NT2/D1 (cell line): ENCODE results near the gene RFX4.

Experiments
- DNase-seq: peaks from one replicate; pipeline ENCODE4 v3.0.0-alpha.2; 2011; ENCODE audit warnings: low read depth, low spot score
- H3K27me3 ChIP-seq: 2 replicates; pipeline ENCODE4 v1.6.0; 2011; ENCODE audit warnings: mild to moderate bottlenecking; ENCODE audit not compliant: insufficient read length, insufficient read depth
- H3K36me3 ChIP-seq: 2 replicates; pipeline ENCODE4 v1.6.1; 2011; ENCODE audit warnings: mild to moderate bottlenecking, low read length, mixed read lengths; ENCODE audit not compliant: insufficient read depth, insufficient read length
- H3K4me1 ChIP-seq: 2 replicates; pipeline ENCODE4 v1.5.1; 2011; ENCODE audit not compliant: insufficient read depth, insufficient read length
- H3K4me3 ChIP-seq: 2 replicates; pipeline ENCODE4 v1.5.1; 2011; ENCODE audit warnings: low read depth; ENCODE audit not compliant: insufficient read length
- H3K9ac ChIP-seq: 2 replicates; pipeline ENCODE4 v1.6.0; 2011; ENCODE audit warnings: low read depth; ENCODE audit not compliant: insufficient read length
- H3K9me3 ChIP-seq: 2 replicates; pipeline ENCODE4 v1.5.1; 2011; ENCODE audit warnings: mild to moderate bottlenecking, low read length; ENCODE audit not compliant: insufficient read depth
- SUZ12 ChIP-seq: IDR thresholded peaks from 2 replicates; pipeline ENCODE4 v1.6.1; 2011; ENCODE audit not compliant: insufficient read length, insufficient read depth; ENCODE audit errors: extremely low read depth
- YY1 ChIP-seq: IDR thresholded peaks from 2 replicates; pipeline ENCODE4 v1.6.1; 2011; ENCODE audit not compliant: insufficient read length, insufficient read depth
- ZNF274 ChIP-seq: IDR thresholded peaks from 2 replicates; pipeline ENCODE4 v1.6.1; 2011; ENCODE audit warnings: mild to moderate bottlenecking, low read depth, low read length

RFX4 gene

DNA sequence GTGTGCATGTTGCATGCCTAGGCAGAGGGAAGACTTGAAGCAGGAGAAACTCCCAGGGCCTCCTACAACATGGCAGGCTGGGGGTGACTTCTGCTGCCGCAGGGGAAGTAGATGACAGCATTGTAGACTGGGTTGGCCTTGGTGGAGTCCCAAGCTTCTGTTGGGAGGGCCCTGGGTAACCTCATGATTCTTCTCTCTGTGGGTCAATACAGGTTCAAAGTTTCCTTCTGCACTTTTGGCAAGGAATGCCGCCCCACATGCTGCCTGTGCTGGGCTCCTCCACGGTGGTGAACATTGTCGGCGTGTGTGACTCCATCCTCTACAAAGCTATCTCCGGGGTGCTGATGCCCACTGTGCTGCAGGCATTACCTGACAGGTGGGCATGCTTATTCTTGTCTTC, 113.3 kb downstream of the RFX4 start:
- no peaks in the 10 kb centered on the region for H3K27me3 ChIP-seq
- no peak for TF ChIP-seq SUZ12
- no peak for TF ChIP-seq ZNF274
- no peak for TF ChIP-seq YY1
- H3K9ac ChIP-seq = no peak overlapping the region
- H3K36me3 ChIP-seq = no peaks in the 10 kb centered on the region
- peaks cover 6% of the 10 kb centered on the region for H3K9me3 ChIP-seq
- no peak overlapping the region for H3K4me3 ChIP-seq
- H3K4me1 ChIP-seq = no peaks in the 10 kb centered on the region
- no peak for DNase-seq

DNA sequence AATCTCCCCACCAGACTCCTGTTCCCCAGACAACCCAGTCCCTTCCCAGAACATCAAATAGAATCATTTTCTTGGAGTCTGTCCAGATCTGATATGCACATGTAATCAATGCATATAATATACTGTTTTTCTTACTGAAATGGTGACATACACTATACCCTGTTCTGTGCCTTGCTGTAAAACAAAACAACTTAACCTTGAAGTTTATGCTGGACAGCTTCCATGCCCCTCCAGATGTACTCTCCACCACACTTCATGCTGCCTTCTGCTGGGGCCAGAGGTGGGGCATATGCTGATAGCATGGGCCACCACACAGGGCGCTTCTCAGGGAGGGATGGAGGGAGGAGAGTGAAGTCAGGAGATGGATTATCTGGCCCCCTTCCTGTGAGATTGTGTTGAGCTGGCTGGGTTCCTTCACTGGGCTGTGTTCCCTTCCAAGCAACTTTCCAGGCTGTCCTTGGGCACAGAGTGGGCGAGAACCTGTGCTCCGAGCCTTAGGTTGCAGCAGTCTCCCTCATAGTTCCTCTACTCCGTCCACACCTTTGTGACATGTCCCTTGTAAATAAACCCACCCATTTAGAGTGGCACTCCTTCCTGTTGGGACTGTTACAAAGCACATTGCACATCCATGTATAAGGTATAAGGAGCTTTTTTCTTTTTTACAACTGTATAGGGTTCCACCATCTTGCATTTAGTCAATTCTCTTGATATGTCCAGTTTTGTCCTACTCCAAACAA, 114.0 kb downstream of the RFX4 start:
- H3K36me3 ChIP-seq = no peaks in the 10 kb centered on the region
- H3K4me3 ChIP-seq = no peak overlapping the region
- H3K27me3 ChIP-seq = no peaks in the 10 kb centered on the region
- DNase-seq = no peak
- no peak for TF ChIP-seq YY1
- TF ChIP-seq SUZ12 = no peak
- TF ChIP-seq ZNF274 = no peak
- H3K9me3 ChIP-seq = peaks cover 14% of the 10 kb centered on the region
- no peaks in the 10 kb centered on the region for H3K4me1 ChIP-seq
- no peak overlapping the region for H3K9ac ChIP-seq

DNA sequence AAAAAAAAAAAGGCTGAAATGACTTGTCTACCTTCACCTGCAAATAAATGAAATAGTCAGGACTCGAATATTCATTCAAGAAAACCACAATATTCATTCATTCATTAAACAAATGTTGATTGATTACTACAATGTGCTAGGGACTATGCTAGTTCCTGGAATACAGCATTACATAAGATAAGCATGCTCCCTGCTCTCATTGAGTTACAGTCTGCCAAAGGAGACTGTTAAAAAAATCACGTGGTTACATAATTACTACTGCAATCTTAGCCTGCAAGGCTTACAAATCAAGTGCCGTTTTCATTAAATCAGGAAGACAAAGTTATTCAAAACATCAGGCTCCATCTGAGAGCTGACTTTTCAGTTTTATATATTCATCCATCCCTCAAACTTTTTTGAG, 121.3 kb downstream of the RFX4 start:
- Histone ChIP-seq H3K9me3 (peaks cover 25% of the 10 kb centered on the region), H3K9ac (no peak overlapping the region), H3K27me3 (peaks cover 2% of the 10 kb centered on the region), H3K4me1 (no peaks in the 10 kb centered on the region), H3K36me3 (no peaks in the 10 kb centered on the region), H3K4me3 (no peak overlapping the region)
- no peak for DNase-seq
- TF ChIP-seq YY1 = no peak
- TF ChIP-seq ZNF274 = no peak
- TF ChIP-seq SUZ12 = no peak

DNA sequence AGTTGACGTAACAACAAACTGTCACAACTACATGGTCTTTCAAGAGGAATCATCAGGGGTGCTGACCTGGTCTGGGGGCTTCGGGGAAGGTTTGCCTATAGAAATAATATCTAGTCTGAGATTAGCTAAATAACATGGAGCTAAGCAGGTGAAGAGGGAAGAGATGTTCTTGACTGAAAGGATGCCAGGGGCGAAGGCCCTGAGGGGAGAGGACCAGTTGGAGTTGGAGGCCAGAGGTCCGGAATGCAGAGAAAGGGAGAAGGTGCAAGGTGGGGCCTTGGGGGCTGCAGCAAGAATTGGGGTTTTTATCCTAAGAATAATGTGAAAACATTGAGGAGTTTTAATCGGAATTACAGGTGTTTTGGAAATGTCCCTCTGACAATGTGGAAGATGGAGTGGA, 123.2 kb downstream of the RFX4 start:
- Histone ChIP-seq H3K4me3 (no peak overlapping the region), H3K27me3 (peaks cover 2% of the 10 kb centered on the region), H3K9me3 (peaks cover 20% of the 10 kb centered on the region), H3K4me1 (no peaks in the 10 kb centered on the region), H3K9ac (no peak overlapping the region), H3K36me3 (no peaks in the 10 kb centered on the region)
- TF ChIP-seq SUZ12 (no peak), ZNF274 (no peak), YY1 (no peak)
- no peak for DNase-seq

DNA sequence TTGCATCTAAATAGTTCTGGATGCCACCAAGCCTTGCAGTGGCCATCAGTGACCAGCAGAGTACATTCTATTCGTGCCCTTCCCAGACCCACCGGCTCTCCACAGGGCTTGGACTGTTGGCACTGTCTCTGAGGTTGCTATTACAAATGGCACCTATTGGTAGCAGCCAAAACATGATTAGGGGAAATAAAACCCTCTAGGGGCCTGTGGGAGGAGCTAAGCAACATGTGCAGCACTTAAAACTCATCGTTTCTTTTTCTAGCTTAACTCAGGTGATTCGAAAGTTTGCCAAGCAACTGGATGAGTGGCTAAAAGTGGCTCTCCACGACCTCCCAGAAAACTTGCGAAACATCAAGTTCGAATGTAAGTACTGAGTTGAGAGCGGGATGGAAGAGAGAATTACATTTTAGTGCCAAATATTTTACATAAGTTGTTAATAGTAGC, 126.3 kb downstream of the RFX4 start:
- no peak overlapping the region for H3K4me3 ChIP-seq
- peaks cover 2% of the 10 kb centered on the region for H3K27me3 ChIP-seq
- H3K4me1 ChIP-seq = no peaks in the 10 kb centered on the region
- H3K36me3 ChIP-seq = no peaks in the 10 kb centered on the region
- H3K9me3 ChIP-seq = no peaks in the 10 kb centered on the region
- DNase-seq = no peak
- TF ChIP-seq SUZ12 = no peak
- H3K9ac ChIP-seq = no peak overlapping the region

DNA sequence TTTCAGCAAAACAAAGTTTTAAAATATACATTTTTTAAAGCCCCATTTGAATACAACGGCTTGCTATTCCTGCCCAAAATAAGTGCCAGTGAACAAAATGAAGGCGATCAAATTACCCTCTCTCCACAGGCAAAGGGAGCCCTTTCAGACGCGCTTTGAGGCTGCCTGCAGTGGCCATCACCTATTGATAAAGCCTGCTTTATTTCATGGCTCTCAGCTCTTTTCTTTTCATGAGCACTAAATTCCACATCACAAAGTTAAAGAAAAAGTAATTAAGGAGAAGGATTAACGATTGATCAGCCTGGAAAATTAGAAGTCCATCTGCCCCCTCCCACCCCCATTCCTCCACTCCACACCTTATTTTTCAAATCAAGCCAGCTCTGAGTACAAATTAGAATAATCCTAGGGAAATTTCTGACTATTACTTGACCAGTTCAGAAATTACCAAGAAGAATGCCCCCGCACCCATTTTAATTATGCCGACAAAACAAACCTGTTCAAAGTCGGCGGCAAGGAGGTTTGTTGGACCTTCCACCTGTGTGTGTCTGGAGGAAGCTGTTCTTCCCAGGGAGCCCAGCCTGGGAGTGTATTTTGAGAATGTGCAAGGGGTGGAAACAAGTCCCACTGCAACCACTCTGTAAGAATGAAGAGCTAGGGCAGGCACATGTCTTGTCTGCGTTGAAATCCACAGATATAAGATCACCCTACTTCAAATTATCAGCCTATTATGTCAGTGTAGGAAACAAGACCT, 127.5 kb downstream of the RFX4 start:
- Histone ChIP-seq H3K36me3 (no peaks in the 10 kb centered on the region), H3K27me3 (peaks cover 2% of the 10 kb centered on the region), H3K9me3 (no peaks in the 10 kb centered on the region), H3K9ac (no peak overlapping the region), H3K4me3 (no peak overlapping the region), H3K4me1 (no peaks in the 10 kb centered on the region)
- no peak for DNase-seq
- TF ChIP-seq YY1 = no peak
- TF ChIP-seq ZNF274 = no peak
- TF ChIP-seq SUZ12 = no peak

DNA sequence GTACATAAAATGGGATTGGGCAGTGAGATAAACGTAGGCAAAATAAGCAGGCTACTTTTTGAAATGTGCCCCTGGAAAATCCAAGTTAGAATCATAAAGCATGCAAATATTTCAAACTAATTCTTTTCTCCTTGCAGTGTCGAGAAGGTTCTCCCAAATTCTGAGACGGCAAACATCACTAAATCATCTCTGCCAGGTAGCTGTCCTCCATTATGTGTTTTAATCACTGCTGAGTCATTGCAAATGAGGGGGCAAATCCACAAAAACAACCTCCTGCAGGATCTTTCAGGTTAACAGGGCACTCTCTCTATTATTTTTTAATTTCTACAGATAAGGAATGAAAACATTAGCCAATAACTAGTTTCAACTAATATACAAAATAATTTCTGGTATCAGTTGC, 128.5 kb downstream of the RFX4 start:
- TF ChIP-seq SUZ12 = no peak
- TF ChIP-seq ZNF274 = no peak
- no peak for TF ChIP-seq YY1
- Histone ChIP-seq H3K9ac (no peak overlapping the region), H3K9me3 (no peaks in the 10 kb centered on the region), H3K36me3 (no peaks in the 10 kb centered on the region), H3K4me1 (no peaks in the 10 kb centered on the region), H3K27me3 (peaks cover 2% of the 10 kb centered on the region), H3K4me3 (no peak overlapping the region)
- no peak for DNase-seq

DNA sequence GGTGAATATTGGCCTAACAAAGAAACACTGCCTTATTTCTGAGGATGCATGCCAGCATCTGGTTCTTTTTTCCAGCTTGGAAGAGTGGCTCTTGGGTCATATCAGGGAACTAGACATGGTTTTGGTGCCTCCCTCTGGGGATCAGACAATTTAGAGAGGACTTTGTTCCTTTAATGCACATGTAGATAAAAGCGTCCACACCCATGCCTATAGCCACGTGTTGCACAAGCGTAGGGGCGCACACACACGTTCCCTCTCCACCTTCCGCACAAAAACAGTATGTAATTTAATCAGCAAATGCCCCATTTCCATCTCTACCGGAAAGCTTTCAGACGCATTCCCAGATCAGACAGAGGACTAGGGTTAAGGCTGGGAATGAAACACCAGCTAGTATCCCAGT, 130.0 kb downstream of the RFX4 start:
- no peak for TF ChIP-seq SUZ12
- TF ChIP-seq ZNF274 = no peak
- no peak for TF ChIP-seq YY1
- no peak for DNase-seq
- Histone ChIP-seq H3K27me3 (peaks cover 2% of the 10 kb centered on the region), H3K9ac (no peak overlapping the region), H3K36me3 (no peaks in the 10 kb centered on the region), H3K4me3 (no peak overlapping the region), H3K9me3 (no peaks in the 10 kb centered on the region), H3K4me1 (no peaks in the 10 kb centered on the region)
